ENCODE results near the gene SARDH. TPM values are rescaled to one million over a fixed set of nuclear protein-coding genes. Genes with fewer than 3 reads are reported as not detected.
A peak's percentile ranks its signal among the peaks of the same experiment; 100 is the strongest.

SARDH gene
- total and polyA plus RNA-seq, 2 of the 13 experiments (the other 11 are each of a cell fraction or from before 2014, with no cell fraction given) = 11.6 to 34.9 TPM

- TF ChIP-seq ZSCAN5A (CRISPR knock-in tag; IDR thresholded peaks at IDR 0.05; ENCODE audit: borderline replicate concordance) (no peak), HCFC1 (IDR thresholded peaks at IDR 0.05; ENCODE audit: low read depth, low read length) (no peak), ZNF644 (CRISPR knock-in tag; IDR thresholded peaks at IDR 0.05; ENCODE audit: low read depth) (no peak), ZNF614 (CRISPR knock-in tag; IDR thresholded peaks at IDR 0.05; ENCODE audit: borderline replicate concordance) (peak; percentile 68; the same call in 1 of the 2 replicates), HNRNPUL1 (IDR thresholded peaks at IDR 0.05; ENCODE audit: low read depth, low read length) (no peak), ZNF430 (CRISPR knock-in tag; IDR thresholded peaks at IDR 0.05) (0 out of 2 replicates have a peak, but pooled peaks have one; percentile 46), NR3C1 (CRISPR knock-in tag; IDR thresholded peaks at IDR 0.05) (no peak), PRMT3 (CRISPR knock-in tag; IDR thresholded peaks at IDR 0.05; ENCODE audit: borderline replicate concordance, low read depth) (no peak), ZNF383 (CRISPR knock-in tag; IDR thresholded peaks at IDR 0.05; ENCODE audit: borderline replicate concordance) (no peak), DMTF1 (CRISPR knock-in tag; IDR thresholded peaks at IDR 0.05) (0 out of 2 replicates have a peak, but pooled peaks have one; percentile 22), MLXIP (CRISPR knock-in tag; IDR thresholded peaks at IDR 0.05; ENCODE audit: borderline replicate concordance) (no peak), PHF20 (CRISPR knock-in tag; IDR thresholded peaks at IDR 0.05) (no peak), ZNF431 (CRISPR knock-in tag; IDR thresholded peaks at IDR 0.05; ENCODE audit: borderline replicate concordance, low read depth) (no peak), NR1H2 (CRISPR knock-in tag; IDR thresholded peaks at IDR 0.05; ENCODE audit: borderline replicate concordance, low read depth) (0 out of 2 replicates have a peak, but pooled peaks have one; percentile 21), ZNF275 (CRISPR knock-in tag; IDR thresholded peaks at IDR 0.05; ENCODE audit: borderline replicate concordance) (no peak)
- TF ChIP-seq, protein P1, sequence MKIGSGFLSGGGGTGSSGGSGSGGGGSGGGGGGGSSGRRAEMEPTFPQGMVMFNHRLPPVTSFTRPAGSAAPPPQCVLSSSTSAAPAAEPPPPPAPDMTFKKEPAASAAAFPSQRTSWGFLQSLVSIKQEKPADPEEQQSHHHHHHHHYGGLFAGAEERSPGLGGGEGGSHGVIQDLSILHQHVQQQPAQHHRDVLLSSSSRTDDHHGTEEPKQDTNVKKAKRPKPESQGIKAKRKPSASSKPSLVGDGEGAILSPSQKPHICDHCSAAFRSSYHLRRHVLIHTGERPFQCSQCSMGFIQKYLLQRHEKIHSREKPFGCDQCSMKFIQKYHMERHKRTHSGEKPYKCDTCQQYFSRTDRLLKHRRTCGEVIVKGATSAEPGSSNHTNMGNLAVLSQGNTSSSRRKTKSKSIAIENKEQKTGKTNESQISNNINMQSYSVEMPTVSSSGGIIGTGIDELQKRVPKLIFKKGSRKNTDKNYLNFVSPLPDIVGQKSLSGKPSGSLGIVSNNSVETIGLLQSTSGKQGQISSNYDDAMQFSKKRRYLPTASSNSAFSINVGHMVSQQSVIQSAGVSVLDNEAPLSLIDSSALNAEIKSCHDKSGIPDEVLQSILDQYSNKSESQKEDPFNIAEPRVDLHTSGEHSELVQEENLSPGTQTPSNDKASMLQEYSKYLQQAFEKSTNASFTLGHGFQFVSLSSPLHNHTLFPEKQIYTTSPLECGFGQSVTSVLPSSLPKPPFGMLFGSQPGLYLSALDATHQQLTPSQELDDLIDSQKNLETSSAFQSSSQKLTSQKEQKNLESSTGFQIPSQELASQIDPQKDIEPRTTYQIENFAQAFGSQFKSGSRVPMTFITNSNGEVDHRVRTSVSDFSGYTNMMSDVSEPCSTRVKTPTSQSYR (CRISPR knock-in tag; IDR thresholded peaks at IDR 0.05; ENCODE audit: borderline replicate concordance) = no peak; the same call in 1 of the 2 replicates
These were observed at the start of gene SARDH (continued) for GRCh38 chr9:133737774-133738639.
